HepG2 (cell line): Measurements from ENCODE around the gene RALB.

Experiments
- AGO1 ChIP-seq: fragments of 200-400 bp; formaldehyde crosslinking; IDR thresholded peaks from 2 replicates; pipeline ENCODE4 v1.6.1; 2017; ENCODE audit warnings: mild to moderate bottlenecking, low read depth, low read length, moderate library complexity; ENCODE audit not compliant: poor library complexity, severe bottlenecking
- CTCF ChIP-seq: sonication (generic); formaldehyde crosslinking; IDR thresholded peaks from 2 replicates; pipeline ENCODE4 v1.5.0; 2020; ENCODE audit warnings: mild to moderate bottlenecking, missing genetic modification reagents, moderate library complexity
- FOSL1 ChIP-seq: sonication (generic); formaldehyde crosslinking; IDR thresholded peaks from 2 replicates; pipeline ENCODE4 v1.9.0; 2021; ENCODE audit warnings: missing genetic modification reagents, borderline replicate concordance
- GABPA ChIP-seq, 2 experiments: IDR thresholded peaks; 2 replicates each; pipeline ENCODE4 v1.6.1; 2011 to 2016; ENCODE audit warnings: low read depth in 2 of 2, low read length in 1 of 2, missing biosample characterization in 1 of 2, missing genetic modification characterization in 1 of 2
- NR2C2 ChIP-seq: sonication (generic); formaldehyde crosslinking; IDR thresholded peaks from 2 replicates; pipeline ENCODE4 v1.4.0; 2020; ENCODE audit warnings: missing genetic modification reagents, mild to moderate bottlenecking, moderate library complexity, borderline replicate concordance
- POLR2AphosphoS5 ChIP-seq: IDR thresholded peaks from 2 replicates; pipeline ENCODE4 v1.6.1; 2012; ENCODE audit warnings: low read depth, low read length
- SMAD3 ChIP-seq: sonication (generic); formaldehyde crosslinking; IDR thresholded peaks from 2 replicates; pipeline ENCODE4 v1.4.0; 2020; ENCODE audit warnings: missing genetic modification reagents
- SOX6 ChIP-seq, 2 experiments: fragments of 450-650 bp in 1 of 2; sonication (generic) in 1 of 2; formaldehyde crosslinking in 1 of 2; IDR thresholded peaks; 2 replicates each; pipeline versions ENCODE4 v1.4.0 to v1.6.1; 2017 to 2020; ENCODE audit warnings: antibody characterized with exemption in 1 of 2, mild to moderate bottlenecking in 1 of 2, missing genetic modification reagents in 1 of 2
- TFDP1 ChIP-seq: IDR thresholded peaks from 2 replicates; pipeline ENCODE4 v1.6.1; 2016; ENCODE audit warnings: missing compliant biosample characterization, missing genetic modification reagents, borderline replicate concordance
- YY1 ChIP-seq: IDR thresholded peaks from 2 replicates; pipeline ENCODE4 v1.6.1; 2011; ENCODE audit warnings: low read length, low read depth, moderate library complexity, mild to moderate bottlenecking; ENCODE audit not compliant: insufficient read depth, insufficient replicate concordance
- ZFX ChIP-seq: sonication (generic); formaldehyde crosslinking; IDR thresholded peaks from 2 replicates; pipeline ENCODE4 v1.4.0; 2020; ENCODE audit warnings: mild to moderate bottlenecking, low read depth, missing genetic modification reagents, moderate library complexity
- ZNF274 ChIP-seq: sonication (generic); formaldehyde crosslinking; IDR thresholded peaks from 2 replicates; pipeline ENCODE4 v1.5.1; 2020; ENCODE audit warnings: mild to moderate bottlenecking, missing genetic modification reagents
- ZNF335 ChIP-seq: sonication (generic); formaldehyde crosslinking; IDR thresholded peaks from 2 replicates; pipeline ENCODE4 v1.4.0; 2020; ENCODE audit warnings: missing genetic modification reagents
- TF ChIP-seq, protein P1 (sequence below): sonication (generic); formaldehyde crosslinking; IDR thresholded peaks from 2 replicates; pipeline ENCODE4 v1.4.0; 2020; ENCODE audit warnings: missing genetic modification reagents

DNA sequence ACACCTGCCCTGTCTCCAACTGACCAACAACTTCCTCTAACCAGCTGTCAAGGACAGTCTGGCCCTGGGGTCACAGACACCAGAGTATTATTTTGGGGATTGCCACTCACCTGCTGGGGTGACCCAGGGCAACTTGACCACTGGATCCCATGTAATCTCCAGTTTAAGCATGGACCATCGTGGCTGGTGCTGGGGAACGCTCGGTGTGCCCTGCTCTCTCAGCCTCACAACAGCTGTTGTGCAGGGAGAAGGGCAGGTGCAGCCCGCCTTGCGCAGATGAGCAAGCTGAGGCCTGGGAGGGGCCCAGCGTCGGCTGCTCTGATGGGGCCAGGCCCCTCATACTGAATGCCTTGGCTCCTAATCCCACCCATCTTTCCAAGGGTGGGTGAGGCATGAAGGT, 72.3 kb downstream of the RALB start:
- TF ChIP-seq TFDP1 (no peak), ZFX (CRISPR knock-in tag) (no peak), AGO1 (no peak), ZNF335 (no peak), NR2C2 (no peak), SOX6 (IDR thresholded peaks at IDR 0.05) (no peak), SOX6 (CRISPR knock-in tag; IDR thresholded peaks at IDR 0.05) (no peak), ZNF274 (CRISPR knock-in tag) (no peak), YY1 (no peak), CTCF (no peak), FOSL1 (CRISPR knock-in tag) (no peak), SMAD3 (CRISPR knock-in tag) (no peak), GABPA (IDR thresholded peaks at IDR 0.05; ENCODE audit: low read depth, low read length) (no peak), GABPA (CRISPR knock-in tag; IDR thresholded peaks at IDR 0.05; ENCODE audit: low read depth) (no peak), POLR2AphosphoS5 (no peak)
- TF ChIP-seq, protein P1, sequence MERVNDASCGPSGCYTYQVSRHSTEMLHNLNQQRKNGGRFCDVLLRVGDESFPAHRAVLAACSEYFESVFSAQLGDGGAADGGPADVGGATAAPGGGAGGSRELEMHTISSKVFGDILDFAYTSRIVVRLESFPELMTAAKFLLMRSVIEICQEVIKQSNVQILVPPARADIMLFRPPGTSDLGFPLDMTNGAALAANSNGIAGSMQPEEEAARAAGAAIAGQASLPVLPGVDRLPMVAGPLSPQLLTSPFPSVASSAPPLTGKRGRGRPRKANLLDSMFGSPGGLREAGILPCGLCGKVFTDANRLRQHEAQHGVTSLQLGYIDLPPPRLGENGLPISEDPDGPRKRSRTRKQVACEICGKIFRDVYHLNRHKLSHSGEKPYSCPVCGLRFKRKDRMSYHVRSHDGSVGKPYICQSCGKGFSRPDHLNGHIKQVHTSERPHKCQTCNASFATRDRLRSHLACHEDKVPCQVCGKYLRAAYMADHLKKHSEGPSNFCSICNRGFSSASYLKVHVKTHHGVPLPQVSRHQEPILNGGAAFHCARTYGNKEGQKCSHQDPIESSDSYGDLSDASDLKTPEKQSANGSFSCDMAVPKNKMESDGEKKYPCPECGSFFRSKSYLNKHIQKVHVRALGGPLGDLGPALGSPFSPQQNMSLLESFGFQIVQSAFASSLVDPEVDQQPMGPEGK (CRISPR knock-in tag): no peak
